ENCODE measurements around the gene AKT3. TPM values are rescaled to one million over a fixed set of nuclear protein-coding genes. Genes with fewer than 3 reads are reported as not detected.

AKT3 gene
- total RNA-seq, 1 donor from 2014 or later = 169 TPM

DNA sequence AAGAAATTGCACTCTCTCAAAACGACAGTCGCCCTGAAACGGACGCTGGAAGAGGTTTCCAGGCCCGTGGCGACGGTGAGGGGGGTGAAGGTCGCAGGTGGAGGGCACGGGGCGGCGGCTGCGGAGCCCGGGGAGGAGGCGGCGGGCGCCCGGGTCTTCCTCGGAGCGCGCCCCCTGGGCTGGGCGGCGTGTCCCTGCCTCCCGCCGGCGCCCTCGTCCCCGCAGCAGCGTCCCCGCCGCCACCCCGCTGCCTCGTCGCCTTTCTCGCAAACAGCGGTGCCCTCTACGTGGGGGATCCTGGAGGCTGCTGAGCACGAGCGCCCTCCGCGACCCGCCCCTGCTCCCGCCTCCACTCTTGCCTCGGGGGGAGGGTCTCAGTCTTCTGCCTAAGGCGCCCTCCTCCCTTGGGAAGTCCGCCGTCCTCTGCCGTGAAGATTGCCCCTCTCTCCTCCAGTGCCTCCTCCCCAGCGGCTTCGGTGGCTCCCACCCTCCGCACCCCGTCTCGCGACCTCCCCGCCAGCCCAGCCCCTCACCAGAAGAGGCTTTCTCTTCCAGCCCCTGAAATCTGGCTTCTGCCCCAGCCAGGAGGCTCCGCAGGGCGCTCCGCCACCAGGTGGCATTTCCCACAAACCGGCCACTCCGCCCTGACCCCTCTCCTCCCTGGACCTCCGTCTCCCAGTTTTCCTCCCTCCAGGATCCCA, 366.8 kb downstream of the AKT3 start:
- Mint-ChIP-seq H3K36me3 (ENCODE audit: unreplicated experiment) (no peaks in the 10 kb centered on the region), H3K27me3 (ENCODE audit: unreplicated experiment) (peaks cover 11% of the 10 kb centered on the region), H3K4me3 (ENCODE audit: unreplicated experiment) (peak overlapping the region; percentile 81), H3K4me1 (ENCODE audit: low read depth, unreplicated experiment) (peaks cover 28% of the 10 kb centered on the region), H3K9me3 (ENCODE audit: unreplicated experiment) (peaks cover 8% of the 10 kb centered on the region), H3K27ac (ENCODE audit: unreplicated experiment) (peak overlapping the region; percentile 94)
- peak; percentile 69 for DNase-seq
- TF ChIP-seq CTCF (IDR thresholded peaks at IDR 0.05; ENCODE audit: partially characterized antibody, unreplicated experiment) = no peak

- Mint-ChIP-seq H3K27me3 (ENCODE audit: unreplicated experiment) (peaks cover 9% of the 10 kb centered on the region), H3K9me3 (ENCODE audit: unreplicated experiment) (peaks cover 10% of the 10 kb centered on the region), H3K36me3 (ENCODE audit: unreplicated experiment) (no peaks in the 10 kb centered on the region), H3K4me1 (ENCODE audit: low read depth, unreplicated experiment) (peaks cover 33% of the 10 kb centered on the region), H3K4me3 (ENCODE audit: unreplicated experiment) (peak overlapping the region; percentile 71), H3K27ac (ENCODE audit: unreplicated experiment) (peak overlapping the region; percentile 94)
- peak; percentile 57 for DNase-seq
- TF ChIP-seq CTCF (IDR thresholded peaks at IDR 0.05; ENCODE audit: partially characterized antibody, unreplicated experiment) = no peak
These were observed 367.7 kb downstream of the AKT3 start for GRCh38 chr1:243482141-243483022.

GRCh38 chr1:243481101-243481500, 368.9 kb downstream of the AKT3 start:
- TF ChIP-seq CTCF (IDR thresholded peaks at IDR 0.05; ENCODE audit: partially characterized antibody, unreplicated experiment) = no peak
- Mint-ChIP-seq H3K27me3 (ENCODE audit: unreplicated experiment) (peaks cover 9% of the 10 kb centered on the region), H3K9me3 (ENCODE audit: unreplicated experiment) (peaks cover 10% of the 10 kb centered on the region), H3K4me1 (ENCODE audit: low read depth, unreplicated experiment) (peaks cover 46% of the 10 kb centered on the region), H3K4me3 (ENCODE audit: unreplicated experiment) (no peak overlapping the region), H3K27ac (ENCODE audit: unreplicated experiment) (peak overlapping the region; percentile 94), H3K36me3 (ENCODE audit: unreplicated experiment) (no peaks in the 10 kb centered on the region)
- DNase-seq = no peak

DNA sequence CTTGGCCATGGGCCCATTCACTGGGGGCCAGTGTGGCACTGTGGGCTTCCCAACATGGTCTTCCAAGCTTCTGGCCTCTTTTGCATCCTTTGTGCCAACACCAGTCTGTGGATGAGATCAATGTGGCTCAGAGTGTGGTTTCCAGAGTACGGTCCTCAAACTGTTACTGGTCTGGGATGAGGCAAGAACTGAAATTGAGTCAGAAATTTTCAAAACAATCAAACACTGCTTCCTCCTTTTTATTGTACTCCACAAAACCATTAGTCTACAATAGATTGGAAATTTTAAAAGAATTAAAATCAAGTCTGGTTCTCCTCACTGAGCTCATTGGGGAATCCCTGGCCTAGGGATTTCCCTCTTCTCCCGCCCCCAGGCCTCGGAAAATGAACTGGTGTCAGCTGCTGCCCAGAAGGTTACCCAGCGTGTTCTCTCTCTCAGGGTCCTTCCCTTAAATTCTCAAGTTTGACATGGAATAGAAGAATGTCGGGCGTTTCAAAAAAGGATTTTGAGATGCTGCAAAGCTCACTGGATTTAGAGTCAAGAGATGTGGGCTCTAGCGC, 372.2 kb downstream of the AKT3 start:
- Mint-ChIP-seq H3K9me3 (ENCODE audit: unreplicated experiment) (peaks cover 7% of the 10 kb centered on the region), H3K4me1 (ENCODE audit: low read depth, unreplicated experiment) (peaks cover 61% of the 10 kb centered on the region), H3K27ac (ENCODE audit: unreplicated experiment) (peak overlapping the region; percentile 81), H3K4me3 (ENCODE audit: unreplicated experiment) (no peak overlapping the region), H3K27me3 (ENCODE audit: unreplicated experiment) (no peaks in the 10 kb centered on the region), H3K36me3 (ENCODE audit: unreplicated experiment) (no peaks in the 10 kb centered on the region)
- no peak for TF ChIP-seq CTCF (IDR thresholded peaks at IDR 0.05; ENCODE audit: partially characterized antibody, unreplicated experiment)
- no peak for DNase-seq

Data from glutamatergic neuron (in vitro differentiated cells).